Mammary epithelial cell (primary cell): ENCODE data around the gene LPCAT1.

ENCODE experiments used
- CTCF ChIP-seq, 2 donors: IDR thresholded peaks in 1 of 2; conservative IDR thresholded peaks in 1 of 2; 2 replicates each; pipeline ENCODE4 v1.5.1; 2011 to 2012; ENCODE audit warnings: inconsistent platforms in 2 of 2, low read length in 2 of 2, mild to moderate bottlenecking in 2 of 2, control low read depth in 1 of 2, low read depth in 1 of 2; ENCODE audit not compliant: insufficient read depth in 1 of 2; ENCODE audit errors: extremely low read depth in 1 of 2
- EZH2 ChIP-seq: IDR thresholded peaks from 2 replicates; pipeline ENCODE4 v1.6.1; 2012; ENCODE audit warnings: low read length, inconsistent platforms, borderline replicate concordance

DNA sequence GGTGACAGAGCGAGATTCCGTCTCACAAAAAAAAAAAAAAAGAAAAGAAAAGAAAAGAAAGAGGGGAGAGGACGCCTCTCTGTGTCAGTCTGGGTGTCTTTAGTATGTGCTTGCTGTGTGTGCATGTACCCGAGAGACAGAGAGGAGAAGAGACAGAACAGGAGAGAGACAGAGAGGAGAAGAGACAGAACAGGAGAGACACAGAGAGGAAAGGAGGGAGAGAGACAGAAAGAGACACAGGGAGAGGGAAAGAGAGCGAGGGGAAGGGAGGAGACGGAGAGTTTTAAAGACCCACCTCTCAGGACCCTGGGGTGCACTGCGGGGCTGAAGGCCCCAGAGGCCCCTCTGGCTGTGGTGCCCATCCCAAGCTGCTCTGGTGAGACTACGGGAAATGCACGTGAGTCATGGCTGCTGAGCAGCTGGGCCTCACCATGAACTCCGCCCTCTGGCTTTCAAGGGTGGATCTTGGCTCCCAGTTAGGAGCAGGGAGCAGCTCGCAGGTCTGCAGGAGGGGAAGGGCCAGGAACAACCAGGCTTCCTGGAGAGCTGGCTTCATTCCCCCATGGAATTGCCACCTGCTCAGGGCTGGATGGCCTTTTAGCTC is 86.4 kb downstream of the LPCAT1 start:
- no peak for TF ChIP-seq CTCF (conservative IDR thresholded peaks at IDR 0.05 in 1 of 2, IDR thresholded peaks at IDR 0.05 in 1 of 2; ENCODE audit: extremely low read depth in 1 of 2, insufficient read depth in 1 of 2, low read depth in 1 of 2, low read length in 2 of 2)
- no peak for TF ChIP-seq EZH2
